ENCODE data around the gene OR9I1.
A peak's percentile ranks its signal among the peaks of the same experiment; 100 is the strongest.

OR9I1 gene, protein sequence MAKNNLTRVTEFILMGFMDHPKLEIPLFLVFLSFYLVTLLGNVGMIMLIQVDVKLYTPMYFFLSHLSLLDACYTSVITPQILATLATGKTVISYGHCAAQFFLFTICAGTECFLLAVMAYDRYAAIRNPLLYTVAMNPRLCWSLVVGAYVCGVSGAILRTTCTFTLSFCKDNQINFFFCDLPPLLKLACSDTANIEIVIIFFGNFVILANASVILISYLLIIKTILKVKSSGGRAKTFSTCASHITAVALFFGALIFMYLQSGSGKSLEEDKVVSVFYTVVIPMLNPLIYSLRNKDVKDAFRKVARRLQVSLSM

DNA sequence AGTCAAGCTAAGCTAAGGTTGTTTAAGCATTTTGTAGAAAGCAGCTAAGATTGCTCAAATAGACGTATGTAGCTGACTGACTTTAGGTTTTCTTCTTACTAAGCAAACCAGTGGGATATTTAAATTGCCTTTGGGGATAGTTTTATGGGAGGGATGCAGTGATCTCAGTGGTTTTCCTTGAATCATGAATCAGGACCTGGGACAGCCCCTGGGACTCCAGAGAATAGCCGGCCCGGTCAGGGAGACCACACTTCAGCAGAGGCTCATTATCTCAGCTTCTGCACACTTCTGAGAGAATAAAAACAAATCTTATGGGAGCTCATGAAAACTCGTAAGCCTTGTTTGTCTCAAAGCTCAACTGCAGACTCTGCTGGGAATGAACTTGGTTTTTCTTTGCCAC lies at the start of gene OR9I1:
Gene OR9I1, minus strand, starts transcription at position 62 of the 400 bp plus-strand sequence. CDS start 6,086 bp downstream, outside the sequence.
- DNase-seq: no peak

- DNase-seq: peak; percentile 57
These were observed 40.3 kb upstream of the OR9I1 start for GRCh38 chr11:58165504-58166106.

GRCh38 chr11:58164990-58165389 lies 39.7 kb upstream of the OR9I1 start:
- no peak for DNase-seq

DNA sequence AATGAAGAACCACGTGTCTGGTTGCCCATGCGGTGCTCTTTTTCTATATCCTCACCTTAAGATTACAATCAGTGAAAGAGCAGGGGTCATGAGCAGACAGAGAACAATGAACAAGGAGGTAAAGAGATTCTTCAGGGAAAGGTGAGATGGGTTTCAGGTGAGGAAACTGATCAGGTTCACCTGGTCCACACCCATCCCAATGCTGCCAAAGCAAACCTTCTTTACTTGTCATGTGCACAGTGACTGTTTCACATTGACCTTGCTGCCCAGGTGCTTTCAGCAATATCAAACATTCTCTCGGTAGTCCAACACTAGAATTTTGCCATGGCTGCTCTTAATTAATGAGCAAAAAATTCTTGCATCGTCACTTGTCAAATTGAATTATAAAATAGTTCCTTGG lies 39.1 kb upstream of the OR9I1 start:
- no peak for DNase-seq

DNA sequence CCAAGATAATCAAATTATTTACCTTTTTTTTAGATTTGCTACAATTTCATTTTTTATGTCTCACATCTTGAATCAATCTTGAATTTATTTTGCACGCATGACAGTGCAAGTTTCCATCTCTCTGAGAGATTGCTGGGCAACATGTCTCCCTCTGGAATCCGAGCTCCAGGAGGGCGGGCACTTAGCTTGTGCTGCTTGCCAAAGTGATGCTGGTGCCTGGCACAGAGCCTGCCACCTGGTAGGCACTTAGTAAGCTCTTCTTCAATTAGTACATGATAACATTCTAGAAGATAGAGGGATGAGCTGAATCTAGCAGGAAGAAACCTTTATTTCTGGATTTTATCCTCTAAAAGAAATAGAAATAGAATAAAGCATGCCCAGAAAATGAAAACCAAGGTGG lies 27.5 kb upstream of the OR9I1 start:
- no peak for DNase-seq

GRCh38 chr11:58142761-58143160 lies 17.4 kb upstream of the OR9I1 start:
- no peak for DNase-seq

DNA sequence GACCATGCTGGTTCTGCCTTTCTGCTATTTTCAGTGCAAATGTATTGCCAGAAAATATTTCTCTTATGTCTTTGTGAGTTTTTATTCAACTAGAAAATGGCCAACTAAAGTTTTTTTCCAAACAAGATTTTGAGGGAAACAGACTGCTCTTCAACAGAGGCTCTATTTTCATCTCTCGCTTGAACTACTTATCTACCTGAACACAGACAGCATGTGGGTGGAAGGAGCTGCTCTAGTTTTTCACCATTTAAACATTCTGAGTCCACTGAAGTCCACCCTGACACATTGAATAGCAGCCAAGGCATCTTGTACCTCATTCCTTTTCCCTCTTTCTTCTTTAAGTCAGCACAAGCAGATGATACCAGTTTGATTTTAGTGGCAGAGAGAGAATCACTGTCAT lies 9.8 kb upstream of the OR9I1 start:
- DNase-seq: no peak

DNA sequence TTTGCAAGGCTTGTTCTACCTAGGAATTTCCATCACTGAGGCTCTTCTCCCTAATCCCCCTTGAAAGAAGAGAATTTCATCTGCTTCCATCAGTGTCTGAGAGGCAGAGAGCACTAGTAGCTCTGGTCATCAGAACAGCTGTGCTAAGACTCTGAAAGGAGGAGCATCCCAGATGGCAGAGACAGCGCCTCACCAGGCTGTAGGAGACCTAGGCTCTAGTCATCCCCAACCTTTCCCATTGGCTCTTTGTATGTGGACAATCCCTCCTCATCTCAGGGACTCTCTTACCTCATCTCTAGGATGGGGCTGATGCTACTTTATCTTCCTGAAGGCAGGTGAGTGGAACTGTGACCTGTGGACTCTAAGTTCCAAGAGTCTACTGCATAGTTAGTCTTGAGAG lies 8.8 kb upstream of the OR9I1 start:
- DNase-seq: no peak

GRCh38 chr11:58133309-58134076 lies 8.2 kb upstream of the OR9I1 start:
- DNase-seq: no peak

DNA sequence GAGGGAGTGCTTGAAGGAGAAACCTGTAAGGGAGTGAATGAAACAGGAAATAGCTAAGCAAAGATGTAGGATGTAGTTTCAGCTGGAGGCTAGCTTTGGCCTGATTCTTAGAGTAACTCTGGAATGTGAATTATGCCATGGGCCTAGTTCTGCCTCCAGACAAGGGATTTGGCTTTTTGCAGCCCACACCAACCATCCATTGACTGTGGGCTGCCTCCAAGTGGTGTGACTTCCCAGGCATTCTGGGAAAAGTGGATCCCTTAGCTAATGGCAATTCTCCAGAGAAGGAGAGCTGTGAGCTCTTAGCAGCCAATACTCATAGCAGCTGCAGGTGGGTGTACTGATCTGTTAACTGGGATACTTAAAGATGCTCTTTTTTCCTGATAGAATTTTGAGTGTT lies 2.0 kb upstream of the OR9I1 start:
- DNase-seq: peak; percentile 60

GRCh38 chr11:58121096-58121495 lies 4.2 kb downstream of the OR9I1 start:
- DNase-seq: no peak

DNA sequence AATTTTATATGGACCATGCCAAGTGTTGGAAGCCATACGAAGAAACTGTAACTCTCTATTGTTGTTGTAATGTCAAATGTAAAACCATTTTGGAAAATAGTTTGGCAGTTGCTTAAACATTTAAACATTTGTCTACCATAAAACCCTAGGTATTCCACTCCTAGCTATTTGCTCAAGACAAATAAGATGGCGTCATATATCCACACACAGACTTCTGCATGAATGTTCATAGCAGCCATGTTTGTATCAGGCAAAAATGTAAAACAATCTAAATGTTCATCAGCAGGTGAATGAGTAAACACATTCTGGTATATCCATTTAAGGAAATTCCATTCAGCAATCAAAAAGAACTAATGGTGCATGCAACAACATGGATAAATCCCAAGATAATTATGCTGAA lies 27.9 kb downstream of the OR9I1 start:
- no peak for DNase-seq

GRCh38 chr11:58086528-58086927 lies 38.8 kb downstream of the OR9I1 start:
- no peak for DNase-seq

- DNase-seq: no peak
These were observed 49.5 kb downstream of the OR9I1 start for GRCh38 chr11:58075781-58076180.

DNA sequence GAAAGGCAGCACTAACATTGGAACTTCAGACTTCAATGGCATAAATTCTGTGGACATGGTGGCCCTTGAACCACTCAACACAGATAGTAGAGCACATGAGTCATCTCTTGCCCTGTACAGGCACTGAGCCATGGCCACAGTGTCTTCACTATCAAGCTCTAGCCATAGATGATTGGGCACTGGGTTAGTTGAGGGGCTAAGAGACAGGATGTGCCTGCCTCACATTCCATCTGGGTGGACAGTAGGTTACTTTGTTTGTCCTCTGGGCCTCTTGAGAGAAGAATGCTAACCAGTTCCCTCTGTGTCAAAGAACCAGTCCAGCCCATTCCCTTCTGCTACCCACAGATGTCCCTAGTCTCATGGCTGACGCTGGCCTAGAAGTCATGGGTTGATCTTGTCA lies 54.7 kb downstream of the OR9I1 start:
- DNase-seq: peak; percentile 80

- no peak for DNase-seq
These were observed 56.7 kb downstream of the OR9I1 start for GRCh38 chr11:58068655-58069054.

GRCh38 chr11:58067685-58068084 lies 57.6 kb downstream of the OR9I1 start:
- DNase-seq: no peak

Measured in islet precursor cell (in vitro differentiated cells).